NCI-H2029 (cell line): ENCODE results near the gene CCDC51.
"Not testable (repeated sequence)": the region's sequence is repeated elsewhere in the genome, so short reads cannot be mapped to it uniquely, and the experiment has no call there.

ENCODE experiments used
- DNase-seq: peaks from one replicate; lab custom pipeline; 2025; lab: John Stamatoyannopoulos, UW

Gene CCDC51

GRCh38 chr3:48439820-48440589 is at the start of gene CCDC51, which contains the start of gene TMA7:
CCDC51 (minus strand) TSS chr3:48440119; CDS start chr3:48435128, 4,991 bp downstream.
TMA7 (plus strand) TSS chr3:48440257; CDS start chr3:48440297, 40 bp downstream.
- DNase-seq: peak; percentile 95

- no peak for DNase-seq
These were observed 47.0 kb upstream of the CCDC51 start for GRCh38 chr3:48486952-48487351.

GRCh38 chr3:48482822-48483221 is 42.9 kb upstream of the CCDC51 start:
- DNase-seq: not testable (repeated sequence)

GRCh38 chr3:48480891-48481290 is 41.0 kb upstream of the CCDC51 start:
- DNase-seq: not testable (repeated sequence)

- DNase-seq: no peak
These were observed 39.0 kb upstream of the CCDC51 start for GRCh38 chr3:48478626-48479555.

GRCh38 chr3:48477959-48478520 is 38.1 kb upstream of the CCDC51 start:
- no peak for DNase-seq

- no peak for DNase-seq
These were observed 36.6 kb upstream of the CCDC51 start for GRCh38 chr3:48476426-48477053.

GRCh38 chr3:48475188-48475587 is 35.3 kb upstream of the CCDC51 start:
- DNase-seq: no peak

GRCh38 chr3:48474619-48475018 is 34.7 kb upstream of the CCDC51 start:
- DNase-seq: no peak

- not testable (repeated sequence) for DNase-seq
These were observed 34.1 kb upstream of the CCDC51 start for GRCh38 chr3:48474031-48474430.

- DNase-seq: no peak
These were observed 33.7 kb upstream of the CCDC51 start for GRCh38 chr3:48473617-48473952.

GRCh38 chr3:48472923-48473616 is 33.2 kb upstream of the CCDC51 start:
- DNase-seq: peak; percentile 77

- DNase-seq: no peak
These were observed 32.7 kb upstream of the CCDC51 start for GRCh38 chr3:48472673-48472922.

- no peak for DNase-seq
These were observed 30.4 kb upstream of the CCDC51 start for GRCh38 chr3:48470286-48470685.

- no peak for DNase-seq
These were observed 29.4 kb upstream of the CCDC51 start for GRCh38 chr3:48469046-48469915.

GRCh38 chr3:48468329-48468731 is 28.4 kb upstream of the CCDC51 start:
- DNase-seq: no peak

GRCh38 chr3:48467473-48468267 is 27.8 kb upstream of the CCDC51 start:
- DNase-seq: no peak

- DNase-seq: no peak
These were observed 27.2 kb upstream of the CCDC51 start for GRCh38 chr3:48467110-48467454.

- DNase-seq: peak; percentile 37
These were observed 26.6 kb upstream of the CCDC51 start for GRCh38 chr3:48466386-48467109.
